ENCODE data around the gene CCDC102B. TPM values are rescaled to one million over a fixed set of nuclear protein-coding genes. Genes with fewer than 3 reads are reported as not detected.

Gene CCDC102B
- total and polyA plus RNA-seq, 2 experiments from 2014 or later, result 8.9 to 13.0 TPM

Other genes starting within 250 kb of the CCDC102B start
- gene TMX3, start 83.0 kb upstream of the CCDC102B start, total RNA-seq, result 24.8 and 36.2 TPM in 2 replicates
- 26.1 and 34.0 TPM in 2 replicates for gene TMX3, start 83.0 kb upstream of the CCDC102B start, polyA plus RNA-seq

Measured in cardiac muscle cell (in vitro differentiated cells and primary cell).